Vagina (tissue), 2 donors: ENCODE measurements around the gene KRTAP12-4.

Source experiments
- POLR2A ChIP-seq, 2 donors: fragments of 450-650 bp; IDR thresholded peaks; one replicate each; pipeline ENCODE4 v1.6.1; 2017; ENCODE audit warnings: antibody characterized with exemption in 2 of 2, mild to moderate bottlenecking in 2 of 2, moderate library complexity in 2 of 2
- POLR2AphosphoS5 ChIP-seq, 2 donors: sonication (generic); formaldehyde crosslinking; IDR thresholded peaks; one replicate each; pipeline ENCODE4 v1.9.0; 2017; ENCODE audit warnings: antibody characterized with exemption in 2 of 2, mild to moderate bottlenecking in 2 of 2, low read depth in 1 of 2; ENCODE audit not compliant: insufficient read depth in 1 of 2
- TF ChIP-seq, protein P1 (sequence below), 3 experiments: fragments of 450-650 bp in 2 of 3; fragments of 200-600 bp in 1 of 3; sonication (generic) in 1 of 3; IDR thresholded peaks; one replicate each; pipeline ENCODE4 v1.5.1; 2017 to 2019; ENCODE audit warnings: antibody characterized with exemption in 3 of 3, mild to moderate bottlenecking in 2 of 3, moderate library complexity in 2 of 3

- TF ChIP-seq, protein P1, sequence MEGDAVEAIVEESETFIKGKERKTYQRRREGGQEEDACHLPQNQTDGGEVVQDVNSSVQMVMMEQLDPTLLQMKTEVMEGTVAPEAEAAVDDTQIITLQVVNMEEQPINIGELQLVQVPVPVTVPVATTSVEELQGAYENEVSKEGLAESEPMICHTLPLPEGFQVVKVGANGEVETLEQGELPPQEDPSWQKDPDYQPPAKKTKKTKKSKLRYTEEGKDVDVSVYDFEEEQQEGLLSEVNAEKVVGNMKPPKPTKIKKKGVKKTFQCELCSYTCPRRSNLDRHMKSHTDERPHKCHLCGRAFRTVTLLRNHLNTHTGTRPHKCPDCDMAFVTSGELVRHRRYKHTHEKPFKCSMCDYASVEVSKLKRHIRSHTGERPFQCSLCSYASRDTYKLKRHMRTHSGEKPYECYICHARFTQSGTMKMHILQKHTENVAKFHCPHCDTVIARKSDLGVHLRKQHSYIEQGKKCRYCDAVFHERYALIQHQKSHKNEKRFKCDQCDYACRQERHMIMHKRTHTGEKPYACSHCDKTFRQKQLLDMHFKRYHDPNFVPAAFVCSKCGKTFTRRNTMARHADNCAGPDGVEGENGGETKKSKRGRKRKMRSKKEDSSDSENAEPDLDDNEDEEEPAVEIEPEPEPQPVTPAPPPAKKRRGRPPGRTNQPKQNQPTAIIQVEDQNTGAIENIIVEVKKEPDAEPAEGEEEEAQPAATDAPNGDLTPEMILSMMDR (IDR thresholded peaks at IDR 0.05), result no peak
- TF ChIP-seq POLR2A (IDR thresholded peaks at IDR 0.05) (no peak), POLR2AphosphoS5 (IDR thresholded peaks at IDR 0.05; ENCODE audit: insufficient read depth in 1 of 2, low read depth in 1 of 2) (no peak)
These were observed 48.7 kb upstream of the KRTAP12-4 start for GRCh38 chr21:44702973-44703730.
